SK-N-SH (cell line): ENCODE results near the gene NSG2. TPM values are rescaled to one million over a fixed set of nuclear protein-coding genes. Genes with fewer than 3 reads are reported as not detected.

Experiments
- CTCF ChIA-PET: fragments of 300-600, 350-600 bp; formaldehyde crosslinking; extraction: SDS; loops from one replicate; lab custom pipeline; 2021; lab: Yijun Ruan, JAX
- POLR2A ChIA-PET: fragments of 350-600 bp; sonication (Branson Sonifier 250); formaldehyde crosslinking; extraction: SDS; loops from one replicate; lab custom pipeline; 2020; ENCODE audit warnings: antibody characterized with exemption, inconsistent platforms; lab: Yijun Ruan, JAX
- DNase-seq: peaks from one replicate; pipeline ENCODE4 v3.0.0; 2012
- H2AFZ ChIP-seq: fragments of 200-600 bp; sonication (generic); 2 replicates; pipeline ENCODE4 v1.8.1; 2016; ENCODE audit warnings: antibody characterized with exemption, mild to moderate bottlenecking, low read depth
- H3F3A ChIP-seq: fragments of 200-600 bp; sonication (generic); replicated peaks from 2 replicates; pipeline ENCODE3; 2016; ENCODE audit warnings: antibody characterized with exemption, mild to moderate bottlenecking; ENCODE audit not compliant: insufficient read depth
- H3K27ac ChIP-seq, 2 experiments: fragments of 200-500 bp in 1 of 2; fragments of 200-600 bp in 1 of 2; sonication (Bioruptor generic) in 1 of 2; sonication (generic), shearing (Covaris generic) in 1 of 2; 2 replicates each; pipeline versions ENCODE4 v1.5.1 to v1.6.1; 2014 to 2016; ENCODE audit warnings: low read depth in 2 of 2, inconsistent platforms in 1 of 2, low read length in 1 of 2, mild to moderate bottlenecking in 1 of 2, mixed read lengths in 1 of 2
- H3K27me3 ChIP-seq: fragments of 200-600 bp; sonication (generic), shearing (Covaris generic); 2 replicates; pipeline ENCODE4 v1.6.1; 2016; ENCODE audit warnings: mixed run types; ENCODE audit not compliant: insufficient read depth
- H3K36me3 ChIP-seq, 2 experiments: fragments of 200-500 bp in 1 of 2; fragments of 200-600 bp in 1 of 2; sonication (Bioruptor generic) in 1 of 2; sonication (generic) in 1 of 2; replicated peaks in 1 of 2; 2 replicates each; pipeline versions ENCODE3 to v1.5.1; 2014 to 2016; ENCODE audit warnings: low read length in 1 of 2, mild to moderate bottlenecking in 1 of 2; ENCODE audit not compliant: insufficient read depth in 2 of 2, control insufficient read depth in 1 of 2
- H3K4me1 ChIP-seq, 2 experiments: fragments of 200-500 bp in 1 of 2; fragments of 200-600 bp in 1 of 2; sonication (Bioruptor generic) in 1 of 2; sonication (generic), shearing (Covaris generic) in 1 of 2; 2 replicates each; pipeline versions ENCODE4 v1.5.1 to v1.6.1; 2014 to 2016; ENCODE audit warnings: low read depth in 1 of 2, low read length in 1 of 2, mixed run types in 1 of 2; ENCODE audit not compliant: insufficient read depth in 2 of 2, control insufficient read depth in 1 of 2
- H3K4me2 ChIP-seq: fragments of 200-600 bp; sonication (generic), shearing (Covaris generic); 2 replicates; pipeline ENCODE4 v1.6.1; 2017; ENCODE audit warnings: mixed run types
- H3K4me3 ChIP-seq, 2 experiments: fragments of 200-500 bp in 1 of 2; fragments of 200-600 bp in 1 of 2; sonication (Bioruptor generic) in 1 of 2; sonication (generic), shearing (Covaris generic) in 1 of 2; 2 replicates each; pipeline versions ENCODE4 v1.5.1 to v1.8.1; 2014 to 2016; ENCODE audit warnings: low read depth in 2 of 2, inconsistent platforms in 1 of 2, low read length in 1 of 2, mild to moderate bottlenecking in 1 of 2, mixed read lengths in 1 of 2, moderate library complexity in 1 of 2
- H3K79me2 ChIP-seq: fragments of 200-600 bp; sonication (generic); 2 replicates; pipeline ENCODE4 v1.8.1; 2017; ENCODE audit warnings: mild to moderate bottlenecking; ENCODE audit not compliant: insufficient read depth
- H3K9ac ChIP-seq: fragments of 200-600 bp; sonication (generic); 2 replicates; pipeline ENCODE4 v1.6.1; 2017; ENCODE audit warnings: mixed run types
- H3K9me2 ChIP-seq: fragments of 200-600 bp; sonication (generic); 2 replicates; pipeline ENCODE4 v1.6.1; 2017; ENCODE audit warnings: mixed run types
- H3K9me3 ChIP-seq: fragments of 200-600 bp; sonication (generic); 2 replicates; pipeline ENCODE4 v1.6.1; 2017; ENCODE audit warnings: mixed run types, mild to moderate bottlenecking, moderate library complexity
- H4K20me1 ChIP-seq: fragments of 200-600 bp; sonication (generic); 2 replicates; pipeline ENCODE4 v1.6.1; 2017; ENCODE audit warnings: mild to moderate bottlenecking, mixed run types; ENCODE audit not compliant: insufficient read depth
- CHD2 ChIP-seq: fragments of 150-350 bp; IDR thresholded peaks from 2 replicates; pipeline ENCODE4 v1.6.1; 2018; ENCODE audit warnings: low read length; ENCODE audit not compliant: partially characterized antibody
- EP300 ChIP-seq, 2 experiments: IDR thresholded peaks; 2 replicates each; pipeline versions ENCODE4 v1.4.0 to v1.6.1; 2012; ENCODE audit warnings: borderline replicate concordance in 1 of 2, low read depth in 1 of 2, low read length in 1 of 2
- EZH2phosphoT487 ChIP-seq: fragments of 200-600 bp; sonication (generic); IDR thresholded peaks from 2 replicates; pipeline ENCODE4 v1.6.1; 2017; ENCODE audit warnings: low read depth, mixed run types, mild to moderate bottlenecking, antibody characterized with exemption, moderate library complexity, borderline replicate concordance
- FOSL2 ChIP-seq: IDR thresholded peaks from 2 replicates; pipeline ENCODE4 v1.4.0; 2012; ENCODE audit warnings: low read depth, mild to moderate bottlenecking, moderate library complexity, borderline replicate concordance
- FOXM1 ChIP-seq: IDR thresholded peaks from 2 replicates; pipeline ENCODE4 v1.4.0; 2012; ENCODE audit warnings: low read depth, mild to moderate bottlenecking
- MAX ChIP-seq: IDR thresholded peaks from 2 replicates; pipeline ENCODE4 v1.4.0; 2012; ENCODE audit warnings: low read depth
- NRF1 ChIP-seq: IDR thresholded peaks from 2 replicates; pipeline ENCODE4 v1.6.1; 2012; ENCODE audit warnings: low read depth, mild to moderate bottlenecking, low read length
- RAD21 ChIP-seq: IDR thresholded peaks from 2 replicates; pipeline ENCODE4 v1.6.1; 2012; ENCODE audit warnings: mild to moderate bottlenecking, low read length
- RCOR1 ChIP-seq: fragments of 150-350 bp; IDR thresholded peaks from 2 replicates; pipeline ENCODE4 v1.6.1; 2017; ENCODE audit warnings: antibody characterized with exemption, low read length
- REST ChIP-seq: IDR thresholded peaks from 2 replicates; pipeline ENCODE4 v1.6.1; 2012; ENCODE audit warnings: mild to moderate bottlenecking, low read depth, low read length, moderate library complexity
- TAF1 ChIP-seq: IDR thresholded peaks from 2 replicates; pipeline ENCODE4 v1.6.1; 2012; ENCODE audit warnings: low read depth, mild to moderate bottlenecking, low read length, moderate library complexity, borderline replicate concordance
- USF1 ChIP-seq: IDR thresholded peaks from 2 replicates; pipeline ENCODE4 v1.4.0; 2012; ENCODE audit warnings: low read depth, borderline replicate concordance
- WGBS: methylation state at CpG from one replicate; pipeline ENCODE4 v1.1.6; 2017; ENCODE audit warnings: low lambda C conversion rate; 5-methylcytosine and 5-hydroxymethylcytosine counted together
- polyA plus RNA-seq, 3 experiments: library from polyadenylated mRNA; depleted of rRNA; stranded (reverse); fragments of >200 nt; gene quantifications; 2 replicates each; pipeline ENCODE4 v1.2.3, GENCODE V29; 2012

NSG2 gene
- polyA plus RNA-seq, 1 of the 3 experiments (the other 2 are of a cell fraction): 4.3 TPM

GRCh38 chr5:174011441-174011840 is 34.1 kb upstream of the NSG2 start:
- Histone ChIP-seq H3K4me2 (no peak overlapping the region), H3K36me3 (no peaks in the 10 kb centered on the region), H3K9me3 (no peaks in the 10 kb centered on the region), H3K9ac (no peak overlapping the region), H2AFZ (no peak overlapping the region), H3K27me3 (no peaks in the 10 kb centered on the region), H3K27ac (no peak overlapping the region), H3F3A (no peaks in the 10 kb centered on the region), H3K9me2 (no peaks in the 10 kb centered on the region), H3K79me2 (no peaks in the 10 kb centered on the region), H3K4me3 (no peak overlapping the region), H4K20me1 (no peaks in the 10 kb centered on the region), H3K4me1 (no peaks in the 10 kb centered on the region)
- TF ChIP-seq RAD21 (no peak), REST (no peak), USF1 (no peak), FOXM1 (no peak), RCOR1 (no peak), MAX (no peak), NRF1 (no peak), TAF1 (no peak), EZH2phosphoT487 (no peak), EP300 (IDR thresholded peaks at IDR 0.05; ENCODE audit: borderline replicate concordance in 1 of 2, low read depth in 1 of 2, low read length in 1 of 2) (no peak), FOSL2 (no peak), CHD2 (no peak)
- CTCF ChIA-PET: no interaction called here
- POLR2A ChIA-PET: no interaction called here
- no peak for DNase-seq
- WGBS: 27% methylated on average over 3 of the region's 3 CpGs
